GM12878 (cell line): ENCODE results near the gene OSCP1. TPM values are rescaled to one million over a fixed set of nuclear protein-coding genes. Genes with fewer than 3 reads are reported as not detected.

ENCODE experiments used
- ATAC-seq: fragments of 200-7000 bp; cut with Tn5 transposase; 3 replicates; pipeline ENCODE4 v1.9.1; 2020; ENCODE audit warnings: mild to moderate bottlenecking, moderate library complexity
- BruUV-seq: library from RNA; stranded (reverse); fragments of 400-500 nt; replicated peaks from 2 replicates; lab custom pipeline; 2021; lab: Mats Ljungman, UMichigan
- CTCF ChIA-PET: fragments of 300-600 bp; sonication (Branson Sonifier 250); formaldehyde crosslinking; extraction: SDS; loops from one replicate; lab custom pipeline; 2021; ENCODE audit warnings: inconsistent platforms; lab: Yijun Ruan, JAX
- POLR2A ChIA-PET: fragments of 350-600 bp; formaldehyde crosslinking; extraction: SDS; loops from one replicate; lab custom pipeline; 2021; ENCODE audit warnings: inconsistent platforms; lab: Charles Lee
- RAD21 ChIA-PET: fragments of 300-600 bp; sonication (Branson Sonifier 250); formaldehyde crosslinking; loops from one replicate; lab custom pipeline; 2023; ENCODE audit warnings: antibody characterized with exemption; ENCODE audit not compliant: unreplicated experiment; lab: Charles Lee
- SMC1A ChIA-PET: fragments of 300-600 bp; sonication (Branson Sonifier 250); formaldehyde crosslinking; loops from one replicate; lab custom pipeline; 2023; ENCODE audit not compliant: unreplicated experiment, uncharacterized antibody; lab: Charles Lee
- DNase-seq: peaks from one replicate; pipeline ENCODE4 v3.0.0-alpha.2; 2011; ENCODE audit warnings: low read depth, low spot score
- FAIRE-seq: peaks from 3 replicates; lab custom pipeline; 2011; peaks lifted over from hg19 to GRCh38; lab: Jason Lieb, UNC
- H2AFZ ChIP-seq: 2 replicates; pipeline ENCODE4 v1.6.0; 2011; ENCODE audit warnings: low read depth, low read length, control low read depth; ENCODE audit not compliant: control insufficient read depth
- H3K27ac ChIP-seq: 2 replicates; pipeline ENCODE4 v1.5.1; 2011; ENCODE audit warnings: control low read depth; ENCODE audit not compliant: control insufficient read depth, insufficient read depth
- H3K27me3 ChIP-seq, 2 experiments: replicated peaks in 1 of 2; 2 replicates each; pipeline versions ENCODE4 v1.6.0 to v1.6.1; 2011; ENCODE audit warnings: low read length in 1 of 2; ENCODE audit not compliant: control insufficient read depth in 2 of 2, insufficient read depth in 2 of 2
- H3K36me3 ChIP-seq, 2 experiments: 2 replicates each; pipeline ENCODE4 v1.5.1; 2011; ENCODE audit warnings: low read length in 1 of 2; ENCODE audit not compliant: control insufficient read depth in 2 of 2, insufficient read depth in 2 of 2
- H3K4me1 ChIP-seq: 2 replicates; pipeline ENCODE4 v1.6.1; 2011; ENCODE audit warnings: mild to moderate bottlenecking, low read length, moderate library complexity, mixed read lengths; ENCODE audit not compliant: control insufficient read depth, insufficient read depth
- H3K4me2 ChIP-seq: 2 replicates; pipeline ENCODE4 v1.6.0; 2011; ENCODE audit warnings: control low read depth; ENCODE audit not compliant: control insufficient read depth, insufficient read depth
- H3K4me3 ChIP-seq: fragments of 200-600 bp; sonication (generic); 2 replicates; pipeline ENCODE4 v1.5.1; 2016
- H3K79me2 ChIP-seq: 2 replicates; pipeline ENCODE4 v1.6.0; 2011; ENCODE audit warnings: low read length; ENCODE audit not compliant: control insufficient read depth, insufficient read depth
- H3K9ac ChIP-seq: 2 replicates; pipeline ENCODE4 v1.8.0; 2011; ENCODE audit warnings: low read length, control low read depth, mixed read lengths; ENCODE audit not compliant: control insufficient read depth, insufficient read depth
- H3K9me3 ChIP-seq: replicated peaks from 3 replicates; pipeline ENCODE4 v1.5.1; 2011; ENCODE audit warnings: mild to moderate bottlenecking, low read length; ENCODE audit not compliant: control insufficient read depth, insufficient read depth
- H4K20me1 ChIP-seq: 2 replicates; pipeline ENCODE4 v1.6.0; 2011; ENCODE audit not compliant: control insufficient read depth, insufficient read depth
- ATF3 ChIP-seq: IDR thresholded peaks from 2 replicates; pipeline ENCODE4 v1.6.1; 2011; ENCODE audit warnings: low read depth, mild to moderate bottlenecking, low read length, moderate library complexity, borderline replicate concordance; ENCODE audit errors: extremely low read depth
- CHD1 ChIP-seq: IDR thresholded peaks from 2 replicates; pipeline ENCODE4 v1.6.1; 2012; ENCODE audit warnings: low read depth, low read length, improper control_type of control experiment
- CREB1 ChIP-seq: IDR thresholded peaks from 2 replicates; pipeline ENCODE4 v1.6.1; 2012; ENCODE audit warnings: low read depth, mild to moderate bottlenecking, inconsistent platforms
- CREM ChIP-seq: IDR thresholded peaks from 2 replicates; pipeline ENCODE4 v1.6.1; 2014; ENCODE audit warnings: antibody characterized with exemption, low read depth
- MEF2B ChIP-seq: fragments of 450-650 bp; IDR thresholded peaks from 2 replicates; pipeline ENCODE4 v1.6.1; 2018; ENCODE audit warnings: mild to moderate bottlenecking, moderate library complexity; ENCODE audit not compliant: partially characterized antibody, poor library complexity, severe bottlenecking
- MYC ChIP-seq: IDR thresholded peaks from 2 replicates; pipeline ENCODE4 v1.6.1; 2011; ENCODE audit warnings: mild to moderate bottlenecking, low read length, moderate library complexity, inconsistent platforms; ENCODE audit not compliant: insufficient read depth, insufficient replicate concordance, insufficient read length, severe bottlenecking
- PBX3 ChIP-seq: IDR thresholded peaks from 2 replicates; pipeline ENCODE4 v1.6.1; 2011; ENCODE audit warnings: mild to moderate bottlenecking, low read depth, low read length, moderate library complexity; ENCODE audit not compliant: insufficient replicate concordance
- RELA ChIP-seq: fragments of 450-650 bp; IDR thresholded peaks from 2 replicates; pipeline ENCODE4 v1.8.0; 2014; ENCODE audit warnings: borderline replicate concordance; ENCODE audit not compliant: partially characterized antibody
- ZBTB4 ChIP-seq: fragments of 450-650 bp; formaldehyde crosslinking; IDR thresholded peaks from 2 replicates; pipeline ENCODE4 v1.4.0; 2022; ENCODE audit warnings: mild to moderate bottlenecking, moderate library complexity
- ZNF274 ChIP-seq: IDR thresholded peaks from one replicate; pipeline ENCODE4 v1.8.0; 2011; ENCODE audit not compliant: insufficient read length, insufficient read depth
- WGBS: methylation state at CpG from one replicate; pipeline ENCODE4 v1.1.6; 2016; ENCODE audit warnings: low lambda C conversion rate; ENCODE audit not compliant: insufficient replicate concordance, insufficient coverage; ENCODE audit errors: missing lambda C conversion rate; 5-methylcytosine and 5-hydroxymethylcytosine counted together
- in situ Hi-C: fragments of 300-500 bp; cut with MboI; formaldehyde crosslinking; loops from 9 replicates; pipeline ENCODE4 v1.14.3; 2018; ENCODE audit warnings: mixed read lengths
- intact Hi-C: fragments of 100-400 bp; cut with micrococcal nuclease; formaldehyde crosslinking; loops from one replicate; pipeline ENCODE4 v1.14.2; 2022; ENCODE audit not compliant: unreplicated experiment
- polyA plus RNA-seq, 11 experiments: library from polyadenylated mRNA; depleted of rRNA in 4 of 11; unstranded in 6 of 11; stranded (reverse) in 5 of 11; fragments of >200 nt; fragmentation: Nextera tagmentation in 4 of 11; fragmentation: Illumina TruSeq in 1 of 11; extraction: Ambion mirVana in 4 of 11; extraction: Trizol in 1 of 11; gene quantifications; 1 replicate in 1 of 11; 2 replicates in 10 of 11; pipeline versions ENCODE4 v1.2.1 to v1.2.3, GENCODE V29; 2011 to 2016; ENCODE audit warnings: inconsistent platforms in 2 of 11, missing spikeins in 2 of 11, low read depth in 1 of 11
- total RNA-seq, 4 experiments: library from RNA; depleted of rRNA in 3 of 4; stranded (reverse); fragments of >200 nt in 3 of 4; fragmentation: Illumina TruSeq in 1 of 4; extraction: Trizol in 1 of 4; gene quantifications; 2 replicates each; pipeline versions ENCODE4 v1.2.1 to v1.2.3, GENCODE V29; 2013 to 2021
- TF ChIP-seq, protein P1 (sequence below): IDR thresholded peaks from 2 replicates; pipeline ENCODE4 v1.6.1; 2012; ENCODE audit warnings: low read depth, low read length, improper control_type of control experiment
- TF ChIP-seq, protein P2 (sequence below): IDR thresholded peaks from 2 replicates; pipeline ENCODE4 v1.6.1; 2012; ENCODE audit warnings: low read depth, low read length, improper control_type of control experiment

Gene OSCP1
- total and polyA plus RNA-seq, 10 of the 15 experiments (the other 5 are each of a cell fraction or from before 2014, with no cell fraction given): 1.8 to 5.9 (median 3.0) TPM

DNA sequence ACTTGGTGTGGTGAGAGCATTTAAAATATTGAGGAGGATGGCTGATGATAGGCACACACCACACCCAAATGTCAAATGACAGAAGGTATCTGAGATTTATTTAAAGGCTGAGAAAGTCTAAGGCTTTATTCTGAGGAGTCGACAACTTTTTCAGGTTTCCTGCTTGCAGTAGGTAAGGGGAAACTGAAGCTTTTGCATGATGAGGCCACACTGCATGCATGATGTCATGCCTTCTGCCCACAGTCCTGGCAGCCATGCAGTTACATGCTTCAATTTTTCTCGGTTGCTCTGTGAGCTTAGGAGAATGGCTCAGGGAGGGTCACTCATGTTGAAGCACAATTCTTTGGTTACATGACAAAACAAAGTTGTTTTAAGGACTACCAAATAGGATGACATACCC is 7.0 kb downstream of the OSCP1 start:
- H3K4me2 ChIP-seq: no peak overlapping the region
- DNase-seq (no peak), ATAC-seq (no peak; the same call in 2 of the 3 replicates), FAIRE-seq (peak; percentile 41)
- ChIA-PET SMC1A (no interaction called here), RAD21 (no interaction called here), CTCF (no interaction called here), POLR2A (interaction anchor here (1.0 kb wide), 1 partner anchor 46 kb away, joined by 3 read pairs; the partner anchor contains the start of gene LSM10)
- no peaks in the 10 kb centered on the region for H3K36me3 ChIP-seq
- BruUV-seq: no TSS peak
- H3K4me1 ChIP-seq: no peaks in the 10 kb centered on the region
- no peak overlapping the region for H3K27ac ChIP-seq
- no peak overlapping the region for H3K9ac ChIP-seq
- H3K27me3 ChIP-seq: no peaks in the 10 kb centered on the region
- 0% methylated on average over 2 of the region's 2 CpGs for WGBS
- H4K20me1 ChIP-seq: no peaks in the 10 kb centered on the region
- H2AFZ ChIP-seq: no peak overlapping the region
- H3K79me2 ChIP-seq: no peaks in the 10 kb centered on the region
- intact Hi-C loops: no loop called here
- no peaks in the 10 kb centered on the region for H3K9me3 ChIP-seq
- in situ Hi-C loops: no loop called here
- no peak overlapping the region for H3K4me3 ChIP-seq
- TF ChIP-seq CREM (no peak), CHD1 (no peak), ATF3 (no peak), PBX3 (no peak), MYC (no peak), RELA (no peak), CREB1 (no peak), ZBTB4 (CRISPR knock-in tag) (no peak), MEF2B (no peak), ZNF274 (no peak)
- TF ChIP-seq, protein P1, sequence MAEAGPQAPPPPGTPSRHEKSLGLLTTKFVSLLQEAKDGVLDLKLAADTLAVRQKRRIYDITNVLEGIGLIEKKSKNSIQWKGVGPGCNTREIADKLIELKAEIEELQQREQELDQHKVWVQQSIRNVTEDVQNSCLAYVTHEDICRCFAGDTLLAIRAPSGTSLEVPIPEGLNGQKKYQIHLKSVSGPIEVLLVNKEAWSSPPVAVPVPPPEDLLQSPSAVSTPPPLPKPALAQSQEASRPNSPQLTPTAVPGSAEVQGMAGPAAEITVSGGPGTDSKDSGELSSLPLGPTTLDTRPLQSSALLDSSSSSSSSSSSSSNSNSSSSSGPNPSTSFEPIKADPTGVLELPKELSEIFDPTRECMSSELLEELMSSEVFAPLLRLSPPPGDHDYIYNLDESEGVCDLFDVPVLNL: no peak
- TF ChIP-seq, protein P2, sequence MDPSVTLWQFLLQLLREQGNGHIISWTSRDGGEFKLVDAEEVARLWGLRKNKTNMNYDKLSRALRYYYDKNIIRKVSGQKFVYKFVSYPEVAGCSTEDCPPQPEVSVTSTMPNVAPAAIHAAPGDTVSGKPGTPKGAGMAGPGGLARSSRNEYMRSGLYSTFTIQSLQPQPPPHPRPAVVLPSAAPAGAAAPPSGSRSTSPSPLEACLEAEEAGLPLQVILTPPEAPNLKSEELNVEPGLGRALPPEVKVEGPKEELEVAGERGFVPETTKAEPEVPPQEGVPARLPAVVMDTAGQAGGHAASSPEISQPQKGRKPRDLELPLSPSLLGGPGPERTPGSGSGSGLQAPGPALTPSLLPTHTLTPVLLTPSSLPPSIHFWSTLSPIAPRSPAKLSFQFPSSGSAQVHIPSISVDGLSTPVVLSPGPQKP: no peak
